ENCODE results near the gene PYCARD. TPM values are rescaled to one million over a fixed set of nuclear protein-coding genes. Genes with fewer than 3 reads are reported as not detected.

PYCARD gene
- total RNA-seq, 1 experiment from 2014 or later, result not detected

- H3K4me1 ChIP-seq (ENCODE audit: control insufficient read depth in 1 of 2, insufficient read depth in 2 of 2, low read length in 2 of 2), result no peaks in the 10 kb centered on the region
- no peak overlapping the region for H3K4me2 ChIP-seq (ENCODE audit: low read length)
- CTCF ChIA-PET, result no interaction called here
- POLR2A ChIA-PET, result interaction anchor here (2.3 kb wide), 1 partner anchor 10 kb away, joined by 11 read pairs; the partner anchor contains the start of gene FUS
- DNase-seq (ENCODE audit: low read depth, low spot score) (no peak), ATAC-seq (no peak)
- no peaks in the 10 kb centered on the region for H3K27me3 ChIP-seq (ENCODE audit: insufficient read depth, low read length)
- H3K9me3 ChIP-seq (ENCODE audit: control insufficient read depth in 1 of 2, insufficient read depth in 1 of 2, low read depth in 1 of 2, low read length in 2 of 2), result no peaks in the 10 kb centered on the region
- intact Hi-C loops (cut with micrococcal nuclease), result no loop called here
- H4K20me1 ChIP-seq (ENCODE audit: insufficient read depth), result peaks cover 89% of the 10 kb centered on the region
- peaks cover 95 to 98% of the 10 kb centered on the region in 2 experiments for H3K36me3 ChIP-seq (ENCODE audit: control insufficient read depth in 1 of 2, insufficient read depth in 2 of 2, low read length in 2 of 2)
- no peak overlapping the region for H3K4me3 ChIP-seq (replicated peaks in 1 of 2; ENCODE audit: low read depth in 1 of 2, low read length in 2 of 2)
- no peak overlapping the region for H2AFZ ChIP-seq (ENCODE audit: low read depth, low read length, poor library complexity, severe bottlenecking)
- peaks cover 100% of the 10 kb centered on the region for H3K79me2 ChIP-seq (ENCODE audit: insufficient read depth, low read length)
- RAD21 ChIA-PET (ENCODE audit: low non-redundant PET in 1 of 2, low total read pairs in 2 of 2, uncharacterized antibody in 2 of 2, unreplicated experiment in 2 of 2), result no interaction called here
- no peaks in the 10 kb centered on the region for H3K9me2 ChIP-seq (ENCODE audit: insufficient read depth)
- H3K9ac ChIP-seq (ENCODE audit: low read length), result no peak overlapping the region
- no peak overlapping the region for H3K27ac ChIP-seq (ENCODE audit: low read depth, low read length)
- TF ChIP-seq TCF7L2 (IDR thresholded peaks at IDR 0.05; ENCODE audit: borderline replicate concordance, extremely low read depth, insufficient read depth, insufficient read length) (no peak), ZBTB33 (IDR thresholded peaks at IDR 0.05; ENCODE audit: extremely low read depth, insufficient replicate concordance, low read length) (no peak), CBX3 (IDR thresholded peaks at IDR 0.05; ENCODE audit: low read depth) (no peak), CEBPB (IDR thresholded peaks at IDR 0.05; ENCODE audit: low read depth) (no peak), ZFX (IDR thresholded peaks at IDR 0.05) (no peak), EGR1 (IDR thresholded peaks at IDR 0.05; ENCODE audit: low read depth) (no peak), POLR2AphosphoS5 (IDR thresholded peaks at IDR 0.05; ENCODE audit: low read depth, low read length) (no peak), RAD21 (IDR thresholded peaks at IDR 0.05; ENCODE audit: low read depth) (no peak), ATF3 (IDR thresholded peaks at IDR 0.05) (no peak), YY1 (IDR thresholded peaks at IDR 0.05; ENCODE audit: extremely low read depth, insufficient replicate concordance, low read depth, low read length) (no peak), EZH2 (IDR thresholded peaks at IDR 0.05) (no peak), POLR2A (IDR thresholded peaks at IDR 0.05; ENCODE audit: borderline replicate concordance, extremely low read depth, insufficient read depth, insufficient read length) (no peak), JUND (IDR thresholded peaks at IDR 0.05) (no peak), EZH2phosphoT487 (IDR thresholded peaks at IDR 0.05; ENCODE audit: borderline replicate concordance) (no peak), SIN3A (IDR thresholded peaks at IDR 0.05; ENCODE audit: low read depth) (no peak), SRF (IDR thresholded peaks at IDR 0.05; ENCODE audit: low read depth) (no peak)
- TF ChIP-seq, protein P1, sequence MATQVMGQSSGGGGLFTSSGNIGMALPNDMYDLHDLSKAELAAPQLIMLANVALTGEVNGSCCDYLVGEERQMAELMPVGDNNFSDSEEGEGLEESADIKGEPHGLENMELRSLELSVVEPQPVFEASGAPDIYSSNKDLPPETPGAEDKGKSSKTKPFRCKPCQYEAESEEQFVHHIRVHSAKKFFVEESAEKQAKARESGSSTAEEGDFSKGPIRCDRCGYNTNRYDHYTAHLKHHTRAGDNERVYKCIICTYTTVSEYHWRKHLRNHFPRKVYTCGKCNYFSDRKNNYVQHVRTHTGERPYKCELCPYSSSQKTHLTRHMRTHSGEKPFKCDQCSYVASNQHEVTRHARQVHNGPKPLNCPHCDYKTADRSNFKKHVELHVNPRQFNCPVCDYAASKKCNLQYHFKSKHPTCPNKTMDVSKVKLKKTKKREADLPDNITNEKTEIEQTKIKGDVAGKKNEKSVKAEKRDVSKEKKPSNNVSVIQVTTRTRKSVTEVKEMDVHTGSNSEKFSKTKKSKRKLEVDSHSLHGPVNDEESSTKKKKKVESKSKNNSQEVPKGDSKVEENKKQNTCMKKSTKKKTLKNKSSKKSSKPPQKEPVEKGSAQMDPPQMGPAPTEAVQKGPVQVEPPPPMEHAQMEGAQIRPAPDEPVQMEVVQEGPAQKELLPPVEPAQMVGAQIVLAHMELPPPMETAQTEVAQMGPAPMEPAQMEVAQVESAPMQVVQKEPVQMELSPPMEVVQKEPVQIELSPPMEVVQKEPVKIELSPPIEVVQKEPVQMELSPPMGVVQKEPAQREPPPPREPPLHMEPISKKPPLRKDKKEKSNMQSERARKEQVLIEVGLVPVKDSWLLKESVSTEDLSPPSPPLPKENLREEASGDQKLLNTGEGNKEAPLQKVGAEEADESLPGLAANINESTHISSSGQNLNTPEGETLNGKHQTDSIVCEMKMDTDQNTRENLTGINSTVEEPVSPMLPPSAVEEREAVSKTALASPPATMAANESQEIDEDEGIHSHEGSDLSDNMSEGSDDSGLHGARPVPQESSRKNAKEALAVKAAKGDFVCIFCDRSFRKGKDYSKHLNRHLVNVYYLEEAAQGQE (IDR thresholded peaks at IDR 0.05; ENCODE audit: low read depth), result no peak
- TF ChIP-seq, protein P2, sequence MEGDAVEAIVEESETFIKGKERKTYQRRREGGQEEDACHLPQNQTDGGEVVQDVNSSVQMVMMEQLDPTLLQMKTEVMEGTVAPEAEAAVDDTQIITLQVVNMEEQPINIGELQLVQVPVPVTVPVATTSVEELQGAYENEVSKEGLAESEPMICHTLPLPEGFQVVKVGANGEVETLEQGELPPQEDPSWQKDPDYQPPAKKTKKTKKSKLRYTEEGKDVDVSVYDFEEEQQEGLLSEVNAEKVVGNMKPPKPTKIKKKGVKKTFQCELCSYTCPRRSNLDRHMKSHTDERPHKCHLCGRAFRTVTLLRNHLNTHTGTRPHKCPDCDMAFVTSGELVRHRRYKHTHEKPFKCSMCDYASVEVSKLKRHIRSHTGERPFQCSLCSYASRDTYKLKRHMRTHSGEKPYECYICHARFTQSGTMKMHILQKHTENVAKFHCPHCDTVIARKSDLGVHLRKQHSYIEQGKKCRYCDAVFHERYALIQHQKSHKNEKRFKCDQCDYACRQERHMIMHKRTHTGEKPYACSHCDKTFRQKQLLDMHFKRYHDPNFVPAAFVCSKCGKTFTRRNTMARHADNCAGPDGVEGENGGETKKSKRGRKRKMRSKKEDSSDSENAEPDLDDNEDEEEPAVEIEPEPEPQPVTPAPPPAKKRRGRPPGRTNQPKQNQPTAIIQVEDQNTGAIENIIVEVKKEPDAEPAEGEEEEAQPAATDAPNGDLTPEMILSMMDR (IDR thresholded peaks at IDR 0.05 in 2 of 3, conservative IDR thresholded peaks at IDR 0.05 in 1 of 3; ENCODE audit: borderline replicate concordance in 1 of 3, insufficient read depth in 1 of 3, low read depth in 2 of 3, low read length in 2 of 3), result no peak
- BruUV-seq (replicated peaks), result no TSS peak
Observed at GRCh38 chr16:31190061-31190460, 12.5 kb downstream of the PYCARD start.

Measured in HCT116 (cell line).